Activated CD8-positive, alpha-beta memory T cell treated with anti-CD3 and anti-CD28 coated beads for 48 hours (primary cell): Measurements from ENCODE around the gene SMIM17.
"Not testable (repeated sequence)": the region's sequence is repeated elsewhere in the genome, so short reads cannot be mapped to it uniquely, and the experiment has no call there.

Experiments
- DNase-seq, 3 experiments: peaks; one replicate each; pipeline ENCODE4 v3.0.0-alpha.2; 2020; ENCODE audit warnings: low read depth in 2 of 3, low spot score in 2 of 3

Gene SMIM17

GRCh38 chr19:56660381-56661107 lies 17.6 kb downstream of the SMIM17 start:
- DNase-seq: no peak

- DNase-seq: no peak
Measured at GRCh38 chr19:56661248-56661647, 18.3 kb downstream of the SMIM17 start.

- no peak for DNase-seq
Measured at GRCh38 chr19:56663931-56664500, 21.1 kb downstream of the SMIM17 start.

GRCh38 chr19:56664511-56664910 lies 21.6 kb downstream of the SMIM17 start:
- no peak for DNase-seq

- no peak for DNase-seq
Measured at GRCh38 chr19:56667311-56667870, 24.4 kb downstream of the SMIM17 start.

- DNase-seq: no peak
Measured at GRCh38 chr19:56668676-56669075, 25.7 kb downstream of the SMIM17 start.

- DNase-seq: no peak
Measured at GRCh38 chr19:56670401-56670960, 27.5 kb downstream of the SMIM17 start.

GRCh38 chr19:56670961-56671612 lies 28.1 kb downstream of the SMIM17 start:
- DNase-seq: peak in 1 of 3 experiments; percentile 0

GRCh38 chr19:56671613-56671994 lies 28.6 kb downstream of the SMIM17 start, which contains the start of gene ZNF835:
ZNF835 (minus strand) TSS chr19:56671757; CDS start chr19:56665198, 6,559 bp downstream.
- peak; percentile 37 to 56 (median 56) for DNase-seq

- DNase-seq: not testable (repeated sequence)
Measured at GRCh38 chr19:56672610-56673009, 29.7 kb downstream of the SMIM17 start.

- DNase-seq: no peak
Measured at GRCh38 chr19:56678205-56678604, 35.2 kb downstream of the SMIM17 start.

GRCh38 chr19:56681702-56682101 lies 38.7 kb downstream of the SMIM17 start:
- DNase-seq: no peak

GRCh38 chr19:56683116-56683515 lies 40.2 kb downstream of the SMIM17 start:
- DNase-seq: no peak

- no peak for DNase-seq
Measured at GRCh38 chr19:56687031-56687430, 44.1 kb downstream of the SMIM17 start.

GRCh38 chr19:56689198-56689597 lies 46.2 kb downstream of the SMIM17 start:
- no peak for DNase-seq

GRCh38 chr19:56690670-56691069 lies 47.7 kb downstream of the SMIM17 start:
- no peak for DNase-seq

GRCh38 chr19:56692206-56692895 lies 49.4 kb downstream of the SMIM17 start:
- DNase-seq: no peak

- no peak for DNase-seq
Measured at GRCh38 chr19:56699552-56699951, 56.6 kb downstream of the SMIM17 start.

GRCh38 chr19:56701895-56702294 lies 58.9 kb downstream of the SMIM17 start:
- no peak for DNase-seq

GRCh38 chr19:56705939-56706338 lies 63.0 kb downstream of the SMIM17 start:
- no peak for DNase-seq
